H1 (cell line): ENCODE data around the gene PREX1. TPM values are rescaled to one million over a fixed set of nuclear protein-coding genes. Genes with fewer than 3 reads are reported as not detected.

Experiments
- CTCF ChIA-PET: fragments of 300-600 bp; sonication (Branson Sonifier 250); formaldehyde crosslinking; loops from one replicate; lab custom pipeline; 2021; ENCODE audit not compliant: partially characterized antibody; lab: Charles Lee
- POLR2A ChIA-PET: fragments of 300-600 bp; sonication (Branson Sonifier 250); formaldehyde crosslinking; loops from one replicate; lab custom pipeline; 2021; ENCODE audit warnings: inconsistent platforms; ENCODE audit not compliant: partially characterized antibody; lab: Charles Lee
- DNase-seq, 2 experiments: peaks; one replicate each; pipeline versions ENCODE4 v3.0.0 to v3.0.0-alpha.2; 2010 to 2022; ENCODE audit warnings: low spot score in 2 of 2, low read depth in 1 of 2, mixed read lengths in 1 of 2
- FAIRE-seq: peaks from 2 replicates; lab custom pipeline; 2011; peaks lifted over from hg19 to GRCh38; lab: Jason Lieb, UNC
- H2AFZ ChIP-seq: 2 replicates; pipeline ENCODE4 v1.8.1; 2012; ENCODE audit warnings: low read length, inconsistent platforms
- H2AK5ac ChIP-seq: 2 replicates; pipeline ENCODE4 v1.6.1; 2013; ENCODE audit warnings: low read depth, low read length
- H2BK120ac ChIP-seq: replicated peaks from 2 replicates; pipeline ENCODE3; 2013; ENCODE audit warnings: low read depth, low read length, inconsistent platforms
- H2BK12ac ChIP-seq: 2 replicates; pipeline ENCODE4 v1.6.1; 2013; ENCODE audit warnings: low read depth, low read length
- H2BK15ac ChIP-seq: 2 replicates; pipeline ENCODE4 v1.6.1; 2013; ENCODE audit warnings: low read length
- H2BK20ac ChIP-seq: 2 replicates; pipeline ENCODE4 v1.6.1; 2013; ENCODE audit warnings: low read length
- H2BK5ac ChIP-seq: 2 replicates; pipeline ENCODE4 v1.6.1; 2013; ENCODE audit warnings: low read depth, low read length
- H3K14ac ChIP-seq: 2 replicates; pipeline ENCODE4 v1.6.1; 2013; ENCODE audit warnings: inconsistent platforms; ENCODE audit not compliant: insufficient read length
- H3K18ac ChIP-seq: 2 replicates; pipeline ENCODE4 v1.6.1; 2013; ENCODE audit warnings: low read length; ENCODE audit errors: extremely low read depth
- H3K23ac ChIP-seq: 2 replicates; pipeline ENCODE4 v1.6.1; 2013; ENCODE audit warnings: inconsistent platforms; ENCODE audit not compliant: insufficient read length
- H3K23me2 ChIP-seq: 2 replicates; pipeline ENCODE4 v1.6.1; 2013; ENCODE audit warnings: low read depth, low read length
- H3K27ac ChIP-seq: 2 replicates; pipeline ENCODE4 v1.6.1; 2011; ENCODE audit warnings: low read depth, low read length, inconsistent platforms
- H3K27me3 ChIP-seq, 4 experiments: replicated peaks in 1 of 4; 1 replicate in 1 of 4; 2 replicates in 3 of 4; pipeline versions ENCODE4 v1.6.1 to v1.8.1; 2011 to 2013; ENCODE audit warnings: low read length in 3 of 4, mild to moderate bottlenecking in 3 of 4, inconsistent platforms in 2 of 4, mixed read lengths in 2 of 4, moderate library complexity in 1 of 4; ENCODE audit not compliant: control insufficient read depth in 3 of 4, insufficient read depth in 3 of 4; ENCODE audit errors: extremely low read depth in 1 of 4
- H3K36me3 ChIP-seq, 4 experiments: 2 replicates each; pipeline versions ENCODE4 v1.6.1 to v1.8.1; 2011 to 2013; ENCODE audit warnings: mild to moderate bottlenecking in 4 of 4, low read length in 3 of 4, moderate library complexity in 2 of 4, control low read depth in 1 of 4, inconsistent platforms in 1 of 4; ENCODE audit not compliant: insufficient read depth in 4 of 4, control insufficient read depth in 2 of 4
- H3K4ac ChIP-seq: replicated peaks from 2 replicates; pipeline ENCODE3; 2013; ENCODE audit warnings: low read length, low read depth, mixed read lengths, inconsistent platforms; ENCODE audit not compliant: insufficient read length
- H3K4me1 ChIP-seq, 4 experiments: replicated peaks in 1 of 4; 1 replicate in 1 of 4; 2 replicates in 3 of 4; pipeline versions ENCODE4 v1.6.1 to v1.8.1; 2011 to 2013; ENCODE audit warnings: low read length in 3 of 4, inconsistent platforms in 2 of 4, mixed read lengths in 1 of 4; ENCODE audit not compliant: insufficient read depth in 4 of 4, control insufficient read depth in 3 of 4
- H3K4me2 ChIP-seq, 2 experiments: 2 replicates each; pipeline versions ENCODE4 v1.6.1 to v1.8.1; 2011 to 2013; ENCODE audit warnings: low read depth in 2 of 2, low read length in 2 of 2, control low read depth in 1 of 2, inconsistent platforms in 1 of 2, mild to moderate bottlenecking in 1 of 2; ENCODE audit not compliant: insufficient read depth in 1 of 2
- H3K4me3 ChIP-seq, 4 experiments: fragments of 200-600, 300-600 bp in 1 of 4; sonication (generic), shearing (Covaris generic), sonication (Bioruptor Twin) in 1 of 4; 2 replicates each; pipeline versions ENCODE4 v1.5.1 to v1.8.1; 2011 to 2016; ENCODE audit warnings: low read length in 4 of 4, low read depth in 3 of 4, control low read depth in 2 of 4, inconsistent platforms in 2 of 4, mild to moderate bottlenecking in 2 of 4, mixed read lengths in 1 of 4, moderate library complexity in 1 of 4; ENCODE audit not compliant: insufficient read depth in 2 of 4; ENCODE audit errors: extremely low read depth in 1 of 4
- H3K56ac ChIP-seq: replicated peaks from 2 replicates; pipeline ENCODE3; 2013; ENCODE audit warnings: low read depth, mild to moderate bottlenecking, mixed read lengths, low read length, inconsistent platforms; ENCODE audit not compliant: insufficient read length
- H3K79me1 ChIP-seq: 2 replicates; pipeline ENCODE4 v1.6.1; 2013; ENCODE audit warnings: low read depth, low read length, control low read depth
- H3K79me2 ChIP-seq, 2 experiments: 2 replicates each; pipeline versions ENCODE4 v1.6.1 to v1.8.1; 2012 to 2013; ENCODE audit warnings: low read length in 2 of 2, mild to moderate bottlenecking in 2 of 2, inconsistent platforms in 1 of 2; ENCODE audit not compliant: insufficient read depth in 2 of 2, control insufficient read depth in 1 of 2
- H3K9ac ChIP-seq, 4 experiments: replicated peaks in 1 of 4; 1 replicate in 1 of 4; 2 replicates in 3 of 4; pipeline versions ENCODE4 v1.6.1 to v1.8.1; 2011 to 2013; ENCODE audit warnings: low read depth in 3 of 4, low read length in 3 of 4, control low read depth in 2 of 4, mild to moderate bottlenecking in 2 of 4, moderate library complexity in 2 of 4, inconsistent platforms in 1 of 4; ENCODE audit errors: extremely low read depth in 1 of 4
- H3K9me3 ChIP-seq, 2 experiments: 2 replicates each; pipeline versions ENCODE4 v1.6.1 to v1.8.1; 2012 to 2013; ENCODE audit warnings: mild to moderate bottlenecking in 2 of 2, moderate library complexity in 2 of 2, control low read depth in 1 of 2, inconsistent platforms in 1 of 2, low read depth in 1 of 2, low read length in 1 of 2, mixed read lengths in 1 of 2; ENCODE audit not compliant: insufficient read depth in 2 of 2
- H4K20me1 ChIP-seq, 2 experiments: replicated peaks in 1 of 2; 2 replicates each; pipeline versions ENCODE3 to v1.8.1; 2011 to 2013; ENCODE audit warnings: inconsistent platforms in 2 of 2, low read length in 2 of 2, mild to moderate bottlenecking in 1 of 2; ENCODE audit not compliant: insufficient read depth in 2 of 2, control insufficient read depth in 1 of 2
- H4K5ac ChIP-seq: 2 replicates; pipeline ENCODE4 v1.6.1; 2013; ENCODE audit warnings: low read length, low read depth, mixed read lengths, inconsistent platforms; ENCODE audit not compliant: insufficient read length
- H4K8ac ChIP-seq: 2 replicates; pipeline ENCODE4 v1.8.0; 2013; ENCODE audit warnings: mild to moderate bottlenecking, moderate library complexity, low read length, inconsistent platforms; ENCODE audit not compliant: insufficient read depth; ENCODE audit errors: extremely low read depth
- H4K91ac ChIP-seq: replicated peaks from 2 replicates; pipeline ENCODE3; 2013; ENCODE audit warnings: low read length, mixed read lengths, inconsistent platforms; ENCODE audit not compliant: insufficient read length
- CTBP2 ChIP-seq: IDR thresholded peaks from 2 replicates; pipeline ENCODE4 v1.7.0; 2011; ENCODE audit warnings: borderline replicate concordance, mild to moderate bottlenecking, moderate library complexity, mixed read lengths, low read length; ENCODE audit not compliant: insufficient read depth, insufficient read length
- HDAC6 ChIP-seq: IDR thresholded peaks from one replicate; pipeline ENCODE4 v1.7.1; 2012; ENCODE audit warnings: low read depth, mild to moderate bottlenecking, inconsistent platforms, low read length, moderate library complexity
- WGBS, 2 experiments: shearing (Covaris generic) in 1 of 2; methylation state at CpG; one replicate each; pipeline versions ENCODE4 v1.1.6 to v1.1.7; 2013 to 2015; ENCODE audit warnings: low lambda C conversion rate in 2 of 2, mixed read lengths in 2 of 2, inconsistent platforms in 1 of 2, low coverage in 1 of 2, missing lambda C conversion rate in 1 of 2; ENCODE audit not compliant: insufficient replicate concordance in 2 of 2, insufficient coverage in 1 of 2, insufficient read length in 1 of 2; ENCODE audit errors: extremely low coverage in 1 of 2, missing lambda C conversion rate in 1 of 2; 5-methylcytosine and 5-hydroxymethylcytosine counted together
- polyA plus RNA-seq, 7 experiments: library from polyadenylated mRNA; depleted of rRNA in 3 of 7; stranded (reverse) in 5 of 7; unstranded in 2 of 7; fragments of >200 nt in 5 of 7; fragments of 200-250 nt in 2 of 7; gene quantifications; 1 replicate in 5 of 7; 2 replicates in 1 of 7; 4 replicates in 1 of 7; pipeline versions ENCODE4 v1.2.1 to v1.2.3, GENCODE V29; 2011 to 2013; ENCODE audit warnings: missing spikeins in 2 of 7, mixed read lengths in 2 of 7
- total RNA-seq: library from RNA; stranded (reverse); fragmentation: NEBNext Ultra II Directional; extraction: Animal tissue kit (Norgen Biotek cat#: 25700); gene quantifications from 2 replicates; pipeline ENCODE4 v1.2.1, GENCODE V29; 2021

Gene PREX1
- total and polyA plus RNA-seq, 2 of the 8 experiments (the other 6 are each of a cell fraction or from before 2014, with no cell fraction given): 10.7 to 12.8 TPM

DNA sequence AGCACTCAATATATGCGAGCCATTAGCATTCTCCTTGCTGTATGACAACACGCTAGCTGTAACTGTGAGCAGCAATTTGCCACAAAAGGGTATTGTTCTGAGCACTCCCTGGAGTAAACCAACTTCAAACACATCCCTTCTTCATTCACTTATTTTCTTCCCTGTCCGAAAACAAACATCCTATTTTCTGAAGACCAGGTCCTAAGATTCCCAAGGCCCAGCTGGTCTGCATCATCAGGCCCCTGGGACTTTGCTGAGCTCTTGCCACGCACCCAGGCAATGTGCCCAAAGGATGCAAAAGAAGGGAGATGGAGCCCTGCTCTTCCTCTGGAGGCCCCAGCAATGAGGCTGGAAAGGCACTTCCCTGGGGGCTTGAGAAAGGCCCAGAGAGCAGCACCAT is 118.1 kb downstream of the PREX1 start:
- CTCF ChIA-PET: interaction anchor here (0.9 to 16.7 kb wide), 6 partner anchors 12 to 195 kb away, joined by 3 to 186 read pairs (median 3); no protein-coding TSS in a partner anchor
- H4K91ac ChIP-seq: no peak overlapping the region
- no peak overlapping the region for H4K8ac ChIP-seq
- POLR2A ChIA-PET: interaction anchor here (1.1 to 1.6 kb wide), 2 partner anchors 13 to 118 kb away, joined by 3 to 4 read pairs; partner anchors contain the start of gene PREX1
- H3K27ac ChIP-seq: no peak overlapping the region
- DNase-seq (no peak), FAIRE-seq (no peak)
- no peak overlapping the region for H3K18ac ChIP-seq
- H3K79me2 ChIP-seq: no peaks in the 10 kb centered on the region
- H3K4me3 ChIP-seq: no peak overlapping the region
- no peak overlapping the region for H2BK20ac ChIP-seq
- H3K79me1 ChIP-seq: no peaks in the 10 kb centered on the region
- no peak overlapping the region for H3K23ac ChIP-seq
- no peak overlapping the region for H3K4ac ChIP-seq
- WGBS, 2 experiments: 91% methylated on average over 4 of the region's 4 CpGs; no CpG with 5 or more reads in 1 of the 2 experiments
- no peaks in the 10 kb centered on the region for H3K36me3 ChIP-seq
- no peaks in the 10 kb centered on the region for H4K20me1 ChIP-seq
- H3K27me3 ChIP-seq: no peaks in the 10 kb centered on the region
- H2BK15ac ChIP-seq: no peak overlapping the region
- H2BK120ac ChIP-seq: no peak overlapping the region
- no peak overlapping the region for H2AK5ac ChIP-seq
- no peaks in the 10 kb centered on the region for H3K9me3 ChIP-seq
- no peak overlapping the region for H3K56ac ChIP-seq
- H3K4me2 ChIP-seq: no peak overlapping the region
- H3K9ac ChIP-seq: no peak overlapping the region
- H3K14ac ChIP-seq: no peak overlapping the region
- no peak overlapping the region for H2AFZ ChIP-seq
- H3K23me2 ChIP-seq: no peaks in the 10 kb centered on the region
- no peak overlapping the region for H4K5ac ChIP-seq
- H2BK5ac ChIP-seq: no peak overlapping the region
- no peak overlapping the region for H2BK12ac ChIP-seq
- H3K4me1 ChIP-seq: no peaks in the 10 kb centered on the region
- TF ChIP-seq HDAC6 (no peak), CTBP2 (no peak)
